Measurements from ENCODE around the gene LMX1A. TPM values are rescaled to one million over a fixed set of nuclear protein-coding genes. Genes with fewer than 3 reads are reported as not detected.

Gene LMX1A
- total and polyA plus RNA-seq, 9 of the 15 experiments (the other 6 are each of a cell fraction or from before 2014, with no cell fraction given): not detected

DNA sequence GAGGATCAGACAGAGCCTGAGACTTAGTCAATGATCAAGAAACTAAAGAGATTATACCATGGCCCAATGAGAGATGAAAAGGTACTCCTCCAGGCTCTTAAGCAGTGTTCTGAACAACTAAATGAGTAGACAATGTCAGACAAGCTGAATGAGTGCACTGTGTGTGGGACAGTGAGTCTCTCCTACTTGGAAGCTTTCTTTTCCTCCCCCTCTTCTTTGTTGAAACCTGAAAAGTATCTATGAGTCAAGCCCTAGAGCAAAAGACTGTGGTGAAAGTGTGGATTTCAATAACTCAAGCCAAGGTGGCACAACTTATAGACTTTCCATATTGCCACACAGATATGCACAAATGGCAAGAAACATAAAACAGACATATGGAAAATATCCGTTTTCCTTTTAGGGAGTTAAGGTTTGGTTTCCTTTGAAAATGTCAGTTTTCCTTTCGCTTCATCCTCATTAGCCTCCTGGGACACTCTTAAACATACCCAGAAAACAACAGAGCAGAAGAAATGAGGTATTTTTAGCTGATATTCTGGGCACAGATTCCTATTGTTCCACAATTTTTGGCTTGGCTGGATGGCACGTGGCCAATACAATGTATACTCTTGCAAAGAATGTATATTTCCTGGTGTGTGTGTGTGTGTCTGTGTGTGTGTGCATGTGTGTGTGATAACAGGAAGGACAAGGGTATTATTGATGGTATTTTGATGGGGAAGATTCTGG, 96.6 kb downstream of the LMX1A start:
- Histone ChIP-seq H2AFZ (ENCODE audit: low read depth, low read length) (no peak overlapping the region), H3K4me3 (no peak overlapping the region), H3K36me3 (ENCODE audit: control insufficient read depth, insufficient read depth, low read length) (no peaks in the 10 kb centered on the region), H3K9ac (ENCODE audit: insufficient read depth in 1 of 2, low read depth in 2 of 2, low read length in 2 of 2) (no peak overlapping the region), H3K79me2 (ENCODE audit: control insufficient read depth, insufficient read depth, low read length) (no peaks in the 10 kb centered on the region), H3K27ac (ENCODE audit: extremely low read depth, low read depth, low read length) (no peak overlapping the region), H3K4me1 (replicated peaks in 1 of 2; ENCODE audit: control insufficient read depth in 2 of 2, insufficient read depth in 2 of 2, low read length in 2 of 2) (no peaks in the 10 kb centered on the region), H3K27me3 (ENCODE audit: control insufficient read depth in 2 of 2, insufficient read depth in 2 of 2, low read length in 2 of 2) (no peaks in the 10 kb centered on the region; a peak in 1 of 5 replicates), H3K9me1 (ENCODE audit: control insufficient read depth, insufficient read depth, low read length) (no peaks in the 10 kb centered on the region), H3K9me3 (replicated peaks; ENCODE audit: control insufficient read depth, insufficient read depth, low read depth, low read length) (no peaks in the 10 kb centered on the region), H3K4me2 (ENCODE audit: insufficient read depth, low read length) (no peak overlapping the region), H4K20me1 (replicated peaks; ENCODE audit: control insufficient read depth, insufficient read depth, low read length) (no peaks in the 10 kb centered on the region)
- in situ Hi-C loops (cut with MboI): no loop called here
- BruUV-seq (replicated peaks): no TSS peak
- FAIRE-seq (no peak), ATAC-seq (no peak), DNase-seq (ENCODE audit: extremely low read depth in 1 of 4, low spot score in 3 of 4) (no peak)
- intact Hi-C loops (cut with micrococcal nuclease): loop anchor here (2.0 to 10.0 kb wide), 2 partner anchors 115 to 333 kb away; no protein-coding TSS in a partner anchor
- WGBS (ENCODE audit: insufficient coverage, low coverage, missing lambda C conversion rate): 2% methylated on average over 3 of the region's 3 CpGs
- TF ChIP-seq TRIM24 (IDR thresholded peaks at IDR 0.05) (no peak), ZFP30 (CRISPR knock-in tag; IDR thresholded peaks at IDR 0.05; ENCODE audit: borderline replicate concordance) (no peak), MAFK (IDR thresholded peaks at IDR 0.05; ENCODE audit: low read length) (no peak), ZNF217 (CRISPR knock-in tag; IDR thresholded peaks at IDR 0.05) (no peak), NR1H2 (CRISPR knock-in tag; IDR thresholded peaks at IDR 0.05) (no peak), KAT8 (IDR thresholded peaks at IDR 0.05; ENCODE audit: low read depth) (no peak), SRSF7 (optimal IDR thresholded peaks at IDR 0.05; ENCODE audit: low read depth, low read length) (no peak), MXI1 (IDR thresholded peaks at IDR 0.05; ENCODE audit: low read depth, low read length) (no peak), ZNF274 (IDR thresholded peaks at IDR 0.05; ENCODE audit: borderline replicate concordance, low read depth, low read length) (no peak), MAFG (tag; conservative IDR thresholded peaks at IDR 0.05) (no peak), ARHGAP35 (IDR thresholded peaks at IDR 0.05; ENCODE audit: partially characterized antibody) (no peak), ZNF444 (CRISPR knock-in tag; IDR thresholded peaks at IDR 0.05) (no peak), POU5F1 (IDR thresholded peaks at IDR 0.05; ENCODE audit: borderline replicate concordance, low read depth, low read length, partially characterized antibody) (no peak), POLR2A (conservative IDR thresholded peaks at IDR 0.05) (no peak)
- TF ChIP-seq, protein P1, sequence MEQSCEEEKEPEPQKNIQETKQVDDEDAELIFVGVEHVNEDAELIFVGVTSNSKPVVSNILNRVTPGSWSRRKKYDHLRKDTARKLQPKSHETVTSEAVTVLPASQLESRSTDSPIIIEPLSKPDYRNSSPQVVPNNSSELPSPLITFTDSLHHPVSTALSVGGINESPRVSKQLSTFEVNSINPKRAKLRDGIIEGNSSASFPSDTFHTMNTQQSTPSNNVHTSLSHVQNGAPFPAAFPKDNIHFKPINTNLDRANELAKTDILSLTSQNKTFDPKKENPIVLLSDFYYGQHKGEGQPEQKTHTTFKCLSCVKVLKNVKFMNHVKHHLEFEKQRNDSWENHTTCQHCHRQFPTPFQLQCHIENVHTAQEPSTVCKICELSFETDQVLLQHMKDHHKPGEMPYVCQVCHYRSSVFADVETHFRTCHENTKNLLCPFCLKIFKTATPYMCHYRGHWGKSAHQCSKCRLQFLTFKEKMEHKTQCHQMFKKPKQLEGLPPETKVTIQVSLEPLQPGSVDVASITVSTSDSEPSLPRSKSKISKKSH (CRISPR knock-in tag; IDR thresholded peaks at IDR 0.05): no peak
- TF ChIP-seq, protein P2, sequence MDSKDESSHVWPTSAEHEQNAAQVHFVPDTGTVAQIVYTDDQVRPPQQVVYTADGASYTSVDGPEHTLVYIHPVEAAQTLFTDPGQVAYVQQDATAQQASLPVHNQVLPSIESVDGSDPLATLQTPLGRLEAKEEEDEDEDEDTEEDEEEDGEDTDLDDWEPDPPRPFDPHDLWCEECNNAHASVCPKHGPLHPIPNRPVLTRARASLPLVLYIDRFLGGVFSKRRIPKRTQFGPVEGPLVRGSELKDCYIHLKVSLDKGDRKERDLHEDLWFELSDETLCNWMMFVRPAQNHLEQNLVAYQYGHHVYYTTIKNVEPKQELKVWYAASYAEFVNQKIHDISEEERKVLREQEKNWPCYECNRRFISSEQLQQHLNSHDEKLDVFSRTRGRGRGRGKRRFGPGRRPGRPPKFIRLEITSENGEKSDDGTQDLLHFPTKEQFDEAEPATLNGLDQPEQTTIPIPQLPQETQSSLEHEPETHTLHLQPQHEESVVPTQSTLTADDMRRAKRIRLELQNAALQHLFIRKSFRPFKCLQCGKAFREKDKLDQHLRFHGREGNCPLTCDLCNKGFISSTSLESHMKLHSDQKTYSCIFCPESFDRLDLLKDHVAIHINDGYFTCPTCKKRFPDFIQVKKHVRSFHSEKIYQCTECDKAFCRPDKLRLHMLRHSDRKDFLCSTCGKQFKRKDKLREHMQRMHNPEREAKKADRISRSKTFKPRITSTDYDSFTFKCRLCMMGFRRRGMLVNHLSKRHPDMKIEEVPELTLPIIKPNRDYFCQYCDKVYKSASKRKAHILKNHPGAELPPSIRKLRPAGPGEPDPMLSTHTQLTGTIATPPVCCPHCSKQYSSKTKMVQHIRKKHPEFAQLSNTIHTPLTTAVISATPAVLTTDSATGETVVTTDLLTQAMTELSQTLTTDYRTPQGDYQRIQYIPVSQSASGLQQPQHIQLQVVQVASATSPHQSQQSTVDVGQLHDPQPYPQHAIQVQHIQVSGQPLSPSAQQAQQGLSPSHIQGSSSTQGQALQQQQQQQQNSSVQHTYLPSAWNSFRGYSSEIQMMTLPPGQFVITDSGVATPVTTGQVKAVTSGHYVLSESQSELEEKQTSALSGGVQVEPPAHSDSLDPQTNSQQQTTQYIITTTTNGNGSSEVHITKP (IDR thresholded peaks at IDR 0.05; ENCODE audit: partially characterized antibody): no peak
- TF ChIP-seq, protein P3, sequence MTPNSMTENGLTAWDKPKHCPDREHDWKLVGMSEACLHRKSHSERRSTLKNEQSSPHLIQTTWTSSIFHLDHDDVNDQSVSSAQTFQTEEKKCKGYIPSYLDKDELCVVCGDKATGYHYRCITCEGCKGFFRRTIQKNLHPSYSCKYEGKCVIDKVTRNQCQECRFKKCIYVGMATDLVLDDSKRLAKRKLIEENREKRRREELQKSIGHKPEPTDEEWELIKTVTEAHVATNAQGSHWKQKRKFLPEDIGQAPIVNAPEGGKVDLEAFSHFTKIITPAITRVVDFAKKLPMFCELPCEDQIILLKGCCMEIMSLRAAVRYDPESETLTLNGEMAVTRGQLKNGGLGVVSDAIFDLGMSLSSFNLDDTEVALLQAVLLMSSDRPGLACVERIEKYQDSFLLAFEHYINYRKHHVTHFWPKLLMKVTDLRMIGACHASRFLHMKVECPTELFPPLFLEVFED (CRISPR knock-in tag; conservative IDR thresholded peaks at IDR 0.05): no peak
- ChIA-PET POLR2A (no interaction called here), CTCF (ENCODE audit: low intra/inter-chr PET ratio) (no interaction called here)
